HepG2 (cell line): ENCODE data around the gene CCR3. TPM values are rescaled to one million over a fixed set of nuclear protein-coding genes. Genes with fewer than 3 reads are reported as not detected.

ENCODE experiments used
- ATAC-seq: fragments of 200-7000 bp; cut with Tn5 transposase; 3 replicates; pipeline ENCODE4 v1.9.1; 2020; ENCODE audit warnings: mild to moderate bottlenecking, moderate library complexity
- BruUV-seq: library from RNA; stranded (reverse); fragments of 400-500 nt; replicated peaks from 2 replicates; lab custom pipeline; 2021; lab: Mats Ljungman, UMichigan
- CTCF ChIA-PET: fragments of 300-600 bp; formaldehyde crosslinking; extraction: SDS; loops from one replicate; lab custom pipeline; 2021; ENCODE audit warnings: low total read pairs, inconsistent platforms, low intra/inter-chr PET ratio; lab: Yijun Ruan, JAX
- POLR2A ChIA-PET: fragments of 350-600 bp; sonication (Branson Sonifier 250); formaldehyde crosslinking; loops from one replicate; lab custom pipeline; 2020; ENCODE audit warnings: antibody characterized with exemption, inconsistent platforms; lab: Yijun Ruan, JAX
- DNase-seq: peaks from one replicate; pipeline ENCODE4 v3.0.0-alpha.2; 2015; ENCODE audit warnings: low spot score
- FAIRE-seq: peaks from 3 replicates; lab custom pipeline; 2011; peaks lifted over from hg19 to GRCh38; lab: Jason Lieb, UNC
- H2AFZ ChIP-seq: one replicate; pipeline ENCODE4 v1.6.1; 2011; ENCODE audit warnings: low read length, inconsistent platforms
- H3K27ac ChIP-seq: fragments of 300-600 bp; 3 replicates; pipeline ENCODE4 v1.8.0; 2011; ENCODE audit warnings: mixed run types, mild to moderate bottlenecking, mixed read lengths, low read length, inconsistent platforms; ENCODE audit not compliant: insufficient read depth; ENCODE audit errors: extremely low read length
- H3K27me3 ChIP-seq, 2 experiments: fragments of 200-600 bp in 1 of 2; 2 replicates in 1 of 2; 3 replicates in 1 of 2; pipeline versions ENCODE4 v1.6.0 to v1.8.0; 2011; ENCODE audit warnings: low read length in 2 of 2, mild to moderate bottlenecking in 2 of 2, moderate library complexity in 2 of 2, inconsistent platforms in 1 of 2; ENCODE audit not compliant: insufficient read depth in 2 of 2, control insufficient read depth in 1 of 2
- H3K36me3 ChIP-seq, 2 experiments: fragments of 200-600 bp in 1 of 2; replicated peaks in 1 of 2; 2 replicates in 1 of 2; 3 replicates in 1 of 2; pipeline versions ENCODE4 v1.5.1 to v1.8.0; 2011; ENCODE audit warnings: low read length in 2 of 2, inconsistent platforms in 1 of 2; ENCODE audit not compliant: insufficient read depth in 2 of 2, control insufficient read depth in 1 of 2
- H3K4me1 ChIP-seq: 2 replicates; pipeline ENCODE4 v1.5.1; 2012; ENCODE audit warnings: low read length, inconsistent platforms; ENCODE audit not compliant: insufficient read depth
- H3K4me2 ChIP-seq: 2 replicates; pipeline ENCODE4 v1.6.0; 2011; ENCODE audit warnings: low read depth, low read length, inconsistent platforms
- H3K4me3 ChIP-seq, 3 experiments: fragments of 200-600 bp in 1 of 3; sonication (generic), shearing (Covaris generic) in 1 of 3; replicated peaks in 1 of 3; 2 replicates each; pipeline ENCODE4 v1.5.1; 2011 to 2016; ENCODE audit warnings: low read length in 3 of 3, inconsistent platforms in 2 of 3, low read depth in 2 of 3, mild to moderate bottlenecking in 2 of 3, control low read depth in 1 of 3, mixed read lengths in 1 of 3; ENCODE audit not compliant: insufficient read depth in 1 of 3
- H3K79me2 ChIP-seq: one replicate; pipeline ENCODE4 v1.6.1; 2011; ENCODE audit warnings: low read length, inconsistent platforms; ENCODE audit not compliant: insufficient read depth
- H3K9ac ChIP-seq: 2 replicates; pipeline ENCODE4 v1.6.0; 2011; ENCODE audit warnings: mild to moderate bottlenecking, low read depth, low read length, inconsistent platforms; ENCODE audit not compliant: insufficient read depth
- H3K9me3 ChIP-seq: 2 replicates; pipeline ENCODE4 v1.5.1; 2012; ENCODE audit warnings: mild to moderate bottlenecking, low read length
- H4K20me1 ChIP-seq: 2 replicates; pipeline ENCODE4 v1.6.0; 2011; ENCODE audit warnings: inconsistent platforms, mild to moderate bottlenecking, low read length, moderate library complexity; ENCODE audit not compliant: insufficient read depth
- GABPB1 ChIP-seq: IDR thresholded peaks from 2 replicates; pipeline ENCODE4 v1.6.1; 2016; ENCODE audit warnings: mild to moderate bottlenecking, missing genetic modification reagents, moderate library complexity, missing compliant biosample characterization
- HMGXB4 ChIP-seq, 2 experiments: sonication (generic) in 1 of 2; formaldehyde crosslinking in 1 of 2; IDR thresholded peaks; 2 replicates each; pipeline versions ENCODE4 v1.4.0 to v1.6.1; 2018 to 2020; ENCODE audit warnings: missing genetic modification reagents in 2 of 2, borderline replicate concordance in 1 of 2, low read depth in 1 of 2, mild to moderate bottlenecking in 1 of 2, missing biosample characterization in 1 of 2
- MAZ ChIP-seq, 2 experiments: sonication (generic) in 1 of 2; formaldehyde crosslinking in 1 of 2; IDR thresholded peaks; 2 replicates each; pipeline versions ENCODE4 v1.5.0 to v1.6.1; 2012 to 2020; ENCODE audit warnings: low read depth in 2 of 2, mild to moderate bottlenecking in 2 of 2, borderline replicate concordance in 1 of 2, improper control_type of control experiment in 1 of 2, low read length in 1 of 2, missing genetic modification reagents in 1 of 2, moderate library complexity in 1 of 2
- ZNF235 ChIP-seq: sonication (generic); formaldehyde crosslinking; IDR thresholded peaks from 2 replicates; pipeline ENCODE4 v1.8.1; 2023; ENCODE audit warnings: mild to moderate bottlenecking, missing genetic modification reagents, borderline replicate concordance
- ZNF589 ChIP-seq: sonication (generic); formaldehyde crosslinking; conservative IDR thresholded peaks from 2 replicates; pipeline ENCODE4 v1.8.0; 2022; ENCODE audit warnings: mild to moderate bottlenecking, moderate library complexity, missing genetic modification reagents
- ZNF780A ChIP-seq: sonication (generic); formaldehyde crosslinking; IDR thresholded peaks from 2 replicates; pipeline ENCODE4 v1.8.0; 2022; ENCODE audit warnings: mild to moderate bottlenecking, missing genetic modification reagents, moderate library complexity
- WGBS: methylation state at CpG from one replicate; pipeline ENCODE4 v1.1.6; 2017; ENCODE audit warnings: low lambda C conversion rate; 5-methylcytosine and 5-hydroxymethylcytosine counted together
- in situ Hi-C: cut with HindIII; loops from 2 replicates; pipeline ENCODE4 v1.10.0; 2017; ENCODE audit warnings: low pct_unique_long_range_greater_than_20kb; ENCODE audit not compliant: extremely low pct_ligation_motif_present
- intact Hi-C: fragments of 100-400 bp; cut with micrococcal nuclease; formaldehyde crosslinking; loops from one replicate; pipeline ENCODE4 v1.10.0; 2022; ENCODE audit not compliant: unreplicated experiment
- polyA plus RNA-seq, 8 experiments: library from polyadenylated mRNA; depleted of rRNA in 3 of 8; stranded (reverse) in 7 of 8; unstranded in 1 of 8; fragments of >200 nt; fragmentation: Illumina TruSeq in 4 of 8; extraction: Trizol in 4 of 8; gene quantifications; 2 replicates each; pipeline versions ENCODE4 v1.2.1 to v1.2.3, GENCODE V29; 2011 to 2016; ENCODE audit warnings: low read depth in 4 of 8, missing spikeins in 1 of 8, mixed read lengths in 1 of 8; ENCODE audit not compliant: insufficient read depth in 1 of 8
- total RNA-seq, 5 experiments: library from RNA; depleted of rRNA; stranded (reverse); fragments of >200 nt; fragmentation: Illumina TruSeq; extraction: Trizol; gene quantifications; 2 replicates each; pipeline ENCODE4 v1.2.3, GENCODE V29; 2016; ENCODE audit warnings: low read depth in 1 of 5

Gene CCR3
- total and polyA plus RNA-seq, 2 of the 13 experiments (the other 11 are each of a cell fraction or from before 2014, with no cell fraction given): not detected

- WGBS: 10% methylated on average over 5 of the region's 6 CpGs
- Histone ChIP-seq H4K20me1 (no peaks in the 10 kb centered on the region), H3K27me3 (no peaks in the 10 kb centered on the region; a peak in 1 of 5 replicates), H3K4me3 (no peak overlapping the region), H3K9me3 (no peaks in the 10 kb centered on the region), H3K36me3 (no peaks in the 10 kb centered on the region), H3K9ac (no peak overlapping the region), H2AFZ (no peak overlapping the region), H3K4me2 (no peak overlapping the region), H3K27ac (no peak overlapping the region), H3K79me2 (no peaks in the 10 kb centered on the region), H3K4me1 (no peaks in the 10 kb centered on the region)
- in situ Hi-C loops: no loop called here
- POLR2A ChIA-PET: no interaction called here
- DNase-seq (no peak), ATAC-seq (no peak), FAIRE-seq (no peak)
- TF ChIP-seq GABPB1 (CRISPR knock-in tag): no peak
- no peak for TF ChIP-seq ZNF235
- no peak for TF ChIP-seq MAZ (IDR thresholded peaks at IDR 0.05; ENCODE audit: borderline replicate concordance, low read depth, low read length)
- no peak for TF ChIP-seq MAZ (CRISPR knock-in tag; IDR thresholded peaks at IDR 0.05; ENCODE audit: low read depth)
- no peak for TF ChIP-seq ZNF780A
- TF ChIP-seq HMGXB4 (CRISPR knock-in tag; IDR thresholded peaks at IDR 0.05; ENCODE audit: borderline replicate concordance in 1 of 2, low read depth in 1 of 2): no peak
- no peak for TF ChIP-seq ZNF589 (CRISPR knock-in tag)
- CTCF ChIA-PET: no interaction called here
- BruUV-seq: no TSS peak
- intact Hi-C loops: loop anchor here (10.0 kb wide), 1 partner anchor 1898 kb away; the partner anchor contains the start of gene TCAIM
Observed at GRCh38 chr3:46233194-46233593, 9.1 kb upstream of the CCR3 start.
